MM.1S (cell line): Measurements from ENCODE around the gene AGPAT1.

Experiments used
- DNase-seq: peaks from one replicate; pipeline ENCODE4 v3.0.0-alpha.2; 2015
- H2AFZ ChIP-seq: fragments of 300-600 bp; sonication (generic); 2 replicates; pipeline ENCODE4 v1.6.0; 2016; ENCODE audit warnings: antibody characterized with exemption, low read length
- H3F3A ChIP-seq: fragments of 300-600 bp; sonication (generic); 2 replicates; pipeline ENCODE4 v1.6.1; 2016; ENCODE audit warnings: mild to moderate bottlenecking, antibody characterized with exemption, low read length, moderate library complexity, mixed read lengths; ENCODE audit not compliant: insufficient read depth
- H3K27ac ChIP-seq: fragments of 300-600 bp; sonication (generic); 2 replicates; pipeline ENCODE4 v1.5.1; 2016; ENCODE audit warnings: mild to moderate bottlenecking, low read length
- H3K27me3 ChIP-seq: fragments of 300-600 bp; sonication (generic); replicated peaks from 2 replicates; pipeline ENCODE4 v1.6.0; 2016; ENCODE audit warnings: low read length; ENCODE audit not compliant: insufficient read depth
- H3K36me3 ChIP-seq: fragments of 300-600 bp; sonication (generic); replicated peaks from 2 replicates; pipeline ENCODE4 v1.6.1; 2016; ENCODE audit warnings: mild to moderate bottlenecking, low read length, mixed read lengths; ENCODE audit not compliant: insufficient read depth
- H3K4me1 ChIP-seq: fragments of 300-600 bp; sonication (generic); 2 replicates; pipeline ENCODE4 v1.6.1; 2016; ENCODE audit warnings: low read length, mixed read lengths
- H3K4me2 ChIP-seq: fragments of 300-600 bp; sonication (generic); 2 replicates; pipeline ENCODE4 v1.6.0; 2016; ENCODE audit warnings: low read depth, low read length
- H3K4me3 ChIP-seq: fragments of 300-600 bp; sonication (generic); 2 replicates; pipeline ENCODE4 v1.5.1; 2016; ENCODE audit warnings: low read length, mixed read lengths
- H3K79me2 ChIP-seq: fragments of 300-600 bp; sonication (generic); 2 replicates; pipeline ENCODE4 v1.6.1; 2016; ENCODE audit warnings: mixed run types, low read length, mixed read lengths
- H3K9ac ChIP-seq: fragments of 300-600 bp; sonication (generic); 2 replicates; pipeline ENCODE4 v1.6.1; 2016; ENCODE audit warnings: low read length, mixed read lengths
- H3K9me2 ChIP-seq: fragments of 300-600 bp; sonication (generic); replicated peaks from 2 replicates; pipeline ENCODE4 v1.6.1; 2016; ENCODE audit warnings: mild to moderate bottlenecking, low read length, mixed read lengths; ENCODE audit not compliant: insufficient read depth
- H3K9me3 ChIP-seq: fragments of 300-600 bp; sonication (generic); replicated peaks from 2 replicates; pipeline ENCODE4 v1.6.1; 2016; ENCODE audit warnings: mild to moderate bottlenecking, low read length, mixed read lengths; ENCODE audit not compliant: insufficient read depth
- H4K20me1 ChIP-seq: fragments of 300-600 bp; sonication (generic); 2 replicates; pipeline ENCODE4 v1.6.1; 2016; ENCODE audit warnings: mild to moderate bottlenecking, low read length, moderate library complexity, mixed read lengths; ENCODE audit not compliant: insufficient read depth
- CTCF ChIP-seq: fragments of 300-600 bp; sonication (generic); IDR thresholded peaks from 2 replicates; pipeline ENCODE4 v1.5.1; 2016; ENCODE audit warnings: antibody characterized with exemption, low read length, mixed read lengths
- EZH2 ChIP-seq: fragments of 300-600 bp; sonication (generic); optimal IDR thresholded peaks from 2 replicates; pipeline ENCODE3; 2017; ENCODE audit warnings: low read depth, mild to moderate bottlenecking, antibody characterized with exemption, low read length, mixed read lengths
- EZH2phosphoT487 ChIP-seq: fragments of 300-600 bp; sonication (generic); IDR thresholded peaks from 2 replicates; pipeline ENCODE4 v1.6.1; 2018; ENCODE audit warnings: antibody characterized with exemption, low read length

AGPAT1 gene

GRCh38 chr6:32123681-32124080 is 52.2 kb downstream of the AGPAT1 start:
- Histone ChIP-seq H3K4me1 (peaks cover 11% of the 10 kb centered on the region), H3K79me2 (peaks cover 31% of the 10 kb centered on the region), H3K4me3 (no peak overlapping the region), H3K36me3 (no peaks in the 10 kb centered on the region), H3K4me2 (no peak overlapping the region), H2AFZ (no peak overlapping the region), H3K9me3 (no peaks in the 10 kb centered on the region), H3K9ac (no peak overlapping the region), H3K27ac (no peak overlapping the region), H3F3A (no peaks in the 10 kb centered on the region), H4K20me1 (no peaks in the 10 kb centered on the region), H3K9me2 (no peaks in the 10 kb centered on the region), H3K27me3 (no peaks in the 10 kb centered on the region)
- DNase-seq = no peak
- TF ChIP-seq CTCF = no peak
- TF ChIP-seq EZH2phosphoT487 = no peak
- no peak for TF ChIP-seq EZH2

- H3K9me2 ChIP-seq = no peaks in the 10 kb centered on the region
- H3K27ac ChIP-seq = no peak overlapping the region
- no peak overlapping the region for H2AFZ ChIP-seq
- H3K79me2 ChIP-seq = 0 out of 2 replicates have a peak, but pooled peaks cover 4% of the 10 kb centered on the region
- no peak overlapping the region for H3K4me3 ChIP-seq
- no peak overlapping the region for H3K4me2 ChIP-seq
- H4K20me1 ChIP-seq = no peaks in the 10 kb centered on the region
- H3F3A ChIP-seq = no peaks in the 10 kb centered on the region
- no peaks in the 10 kb centered on the region for H3K9me3 ChIP-seq
- DNase-seq = no peak
- no peak for TF ChIP-seq EZH2phosphoT487
- no peak for TF ChIP-seq EZH2
- no peak for TF ChIP-seq CTCF
- H3K27me3 ChIP-seq = no peaks in the 10 kb centered on the region
- no peaks in the 10 kb centered on the region for H3K36me3 ChIP-seq
- H3K4me1 ChIP-seq = no peaks in the 10 kb centered on the region
- no peak overlapping the region for H3K9ac ChIP-seq
These were observed 55.3 kb downstream of the AGPAT1 start for GRCh38 chr6:32120573-32121059.

- no peaks in the 10 kb centered on the region for H3K36me3 ChIP-seq
- H3K9ac ChIP-seq = no peak overlapping the region
- DNase-seq = peak; percentile 67
These were observed 56.9 kb downstream of the AGPAT1 start for GRCh38 chr6:32118782-32119628.

More at GRCh38 chr6:32118782-32119628, 56.9 kb downstream of the AGPAT1 start:
- Histone ChIP-seq H3K4me2 (no peak overlapping the region), H3K9me3 (no peaks in the 10 kb centered on the region), H3F3A (no peaks in the 10 kb centered on the region), H3K27ac (no peak overlapping the region), H3K4me1 (no peaks in the 10 kb centered on the region), H3K79me2 (no peaks in the 10 kb centered on the region), H4K20me1 (no peaks in the 10 kb centered on the region), H3K27me3 (no peaks in the 10 kb centered on the region), H2AFZ (no peak overlapping the region), H3K4me3 (no peak overlapping the region), H3K9me2 (no peaks in the 10 kb centered on the region)
- TF ChIP-seq EZH2phosphoT487 = no peak
- TF ChIP-seq CTCF = peak; percentile 88
